Measurements from ENCODE around the gene FCGBP.
"Not testable (repeated sequence)": the region's sequence is repeated elsewhere in the genome, so short reads cannot be mapped to it uniquely, and the experiment has no call there.

The FCGBP gene

DNA sequence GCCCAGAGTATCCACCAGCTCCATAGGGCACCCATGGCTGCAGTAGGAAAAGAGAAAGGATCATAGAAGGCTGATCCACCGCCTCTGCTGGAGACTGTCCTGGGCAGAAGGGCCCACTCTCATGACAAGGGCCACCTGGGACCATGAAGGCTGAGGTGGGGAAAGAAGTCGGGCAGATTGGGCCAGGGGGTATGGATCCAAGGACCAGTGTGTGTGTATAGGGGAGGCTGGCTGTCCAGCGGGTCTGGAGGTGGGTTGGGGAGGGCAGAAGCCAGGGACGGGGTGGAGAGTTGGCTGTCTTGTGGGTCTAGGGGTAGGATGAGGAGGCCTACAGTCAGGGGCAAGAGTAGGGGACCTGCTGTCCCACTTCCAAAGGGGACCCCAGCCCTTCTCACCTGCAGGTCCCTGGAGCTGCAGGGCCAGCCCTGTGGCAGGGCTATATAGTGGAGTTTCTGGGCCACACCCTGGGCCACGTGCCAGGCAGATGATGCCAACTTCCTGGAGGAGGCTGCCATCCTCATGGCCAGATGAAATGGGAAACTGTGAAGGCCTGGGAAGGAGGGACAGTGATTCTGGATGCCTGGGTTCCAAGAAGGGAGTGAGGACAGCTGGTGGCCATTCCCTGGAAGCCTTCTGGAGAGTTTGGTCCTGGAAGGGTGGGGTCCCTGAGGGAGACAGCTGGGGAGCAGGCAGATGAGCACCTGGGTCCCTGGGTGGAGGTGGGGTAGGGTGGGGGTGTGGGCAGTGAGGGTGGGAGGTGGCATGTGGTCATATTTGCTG is at the start of gene FCGBP:
Gene FCGBP, minus strand, starts transcription at position 51 of the 780 bp plus-strand sequence.
- no peak for DNase-seq

DNA sequence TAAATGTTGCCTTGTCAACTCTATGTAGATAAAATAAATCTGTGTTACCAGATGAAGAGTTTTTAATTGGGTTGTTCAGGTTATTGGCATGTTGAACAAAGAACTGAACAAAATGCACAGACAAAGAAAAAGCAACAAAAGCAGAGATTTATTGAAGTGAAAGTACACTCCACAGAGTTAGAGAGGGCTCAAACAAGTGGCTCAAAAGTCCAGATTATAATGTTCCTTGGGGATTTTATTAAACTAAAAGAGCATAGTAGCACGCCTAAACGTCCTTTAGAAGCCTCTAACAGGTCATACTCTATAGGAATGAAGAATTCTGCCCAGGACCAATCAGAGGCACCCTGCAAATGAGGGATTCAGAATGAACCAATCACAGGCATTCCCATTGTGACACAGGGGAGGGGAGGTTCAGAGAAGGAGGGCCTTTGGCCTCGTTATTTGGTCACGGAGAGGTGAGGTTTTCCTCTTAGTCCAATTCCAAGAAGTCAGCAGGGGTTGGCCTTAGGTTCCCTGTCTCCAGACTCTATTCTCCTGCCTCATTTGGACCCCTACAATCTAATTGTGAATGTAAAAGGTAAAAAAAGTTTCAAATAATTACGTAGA is 49.4 kb upstream of the FCGBP start:
- no peak for DNase-seq

DNA sequence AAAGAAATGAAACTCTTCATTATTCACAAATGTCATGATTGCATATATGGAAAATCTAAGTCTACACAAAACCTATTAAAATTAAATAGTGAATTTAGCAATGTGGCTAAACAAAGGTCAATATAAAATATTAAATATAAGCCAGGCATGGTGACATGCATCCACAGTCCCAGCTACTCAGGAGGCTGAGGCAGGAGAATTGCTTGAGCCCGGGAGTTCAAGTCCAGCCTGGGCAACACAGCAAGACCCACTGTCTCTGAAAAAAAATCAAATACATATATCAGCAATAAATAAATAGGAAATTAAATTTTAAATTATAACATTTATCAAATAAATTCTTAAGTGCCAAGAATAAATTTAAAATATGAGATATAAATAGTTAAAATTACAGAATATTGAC is 48.4 kb upstream of the FCGBP start:
- DNase-seq = no peak

DNA sequence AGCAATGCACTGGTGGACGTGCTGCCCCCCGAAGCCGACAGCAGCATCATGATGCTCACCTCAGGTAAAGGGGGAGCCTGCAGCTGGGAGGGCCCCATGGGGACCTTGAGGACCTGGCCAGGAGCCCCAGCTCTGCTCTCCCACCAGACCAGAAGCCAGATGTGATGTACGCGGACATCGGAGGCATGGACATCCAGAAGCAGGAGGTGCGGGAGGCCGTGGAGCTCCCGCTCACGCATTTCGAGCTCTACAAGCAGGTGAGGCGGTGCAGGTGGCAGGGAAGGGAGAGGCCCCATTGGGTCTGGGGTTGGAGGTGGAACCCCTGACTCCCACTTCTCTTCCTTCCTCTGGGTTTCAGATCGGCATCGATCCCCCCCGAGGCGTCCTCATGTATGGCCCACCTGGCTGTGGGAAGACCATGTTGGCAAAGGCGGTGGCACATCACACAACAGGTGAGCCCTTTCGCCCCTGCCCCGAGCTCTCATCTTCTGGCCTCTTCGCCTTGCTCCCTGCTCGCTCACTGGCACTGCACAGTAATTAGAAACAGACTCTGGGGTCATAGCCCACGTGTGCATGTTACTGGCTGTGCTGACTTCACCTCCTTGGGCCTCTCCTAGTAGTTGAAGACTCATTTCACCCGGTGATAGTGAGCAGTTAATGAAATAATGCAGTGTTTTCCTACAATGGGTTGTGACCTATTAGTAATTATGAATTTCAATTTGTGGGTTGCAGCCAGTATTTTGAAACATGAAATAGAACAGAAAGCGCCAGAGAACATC is 40.1 kb upstream of the FCGBP start:
- no peak for DNase-seq

DNA sequence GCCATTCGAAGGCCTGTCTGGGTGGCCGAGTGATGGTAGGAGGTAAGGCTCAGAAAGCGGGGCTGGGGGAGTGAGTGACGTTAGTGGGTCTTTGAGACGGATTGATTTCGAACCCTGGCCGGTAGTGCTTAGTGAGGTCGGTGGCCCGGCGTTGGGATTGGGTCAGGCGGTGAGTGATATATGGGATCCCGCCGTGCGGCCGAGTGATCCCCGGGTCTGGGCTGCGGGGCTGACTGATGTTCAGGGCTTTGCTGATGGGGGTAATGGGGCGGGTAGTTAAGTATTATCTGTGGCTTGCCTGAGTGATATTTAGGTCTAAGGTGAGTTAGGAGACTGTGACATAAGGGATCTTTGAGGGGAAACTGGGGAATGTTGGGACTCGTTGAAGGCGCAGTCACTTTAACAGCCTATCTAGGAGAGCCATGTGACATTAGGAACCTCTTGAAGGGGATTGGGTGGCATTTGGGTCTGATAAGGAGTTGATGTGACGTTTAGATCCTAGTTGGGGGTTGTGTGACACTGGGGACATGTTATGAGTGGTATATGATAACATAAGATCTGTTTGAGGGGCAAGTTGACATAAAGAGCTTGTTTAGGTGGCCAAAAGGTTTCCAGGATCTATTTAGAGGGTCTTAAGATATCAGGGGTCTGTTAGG is 37.1 kb upstream of the FCGBP start:
- no peak for DNase-seq

DNA sequence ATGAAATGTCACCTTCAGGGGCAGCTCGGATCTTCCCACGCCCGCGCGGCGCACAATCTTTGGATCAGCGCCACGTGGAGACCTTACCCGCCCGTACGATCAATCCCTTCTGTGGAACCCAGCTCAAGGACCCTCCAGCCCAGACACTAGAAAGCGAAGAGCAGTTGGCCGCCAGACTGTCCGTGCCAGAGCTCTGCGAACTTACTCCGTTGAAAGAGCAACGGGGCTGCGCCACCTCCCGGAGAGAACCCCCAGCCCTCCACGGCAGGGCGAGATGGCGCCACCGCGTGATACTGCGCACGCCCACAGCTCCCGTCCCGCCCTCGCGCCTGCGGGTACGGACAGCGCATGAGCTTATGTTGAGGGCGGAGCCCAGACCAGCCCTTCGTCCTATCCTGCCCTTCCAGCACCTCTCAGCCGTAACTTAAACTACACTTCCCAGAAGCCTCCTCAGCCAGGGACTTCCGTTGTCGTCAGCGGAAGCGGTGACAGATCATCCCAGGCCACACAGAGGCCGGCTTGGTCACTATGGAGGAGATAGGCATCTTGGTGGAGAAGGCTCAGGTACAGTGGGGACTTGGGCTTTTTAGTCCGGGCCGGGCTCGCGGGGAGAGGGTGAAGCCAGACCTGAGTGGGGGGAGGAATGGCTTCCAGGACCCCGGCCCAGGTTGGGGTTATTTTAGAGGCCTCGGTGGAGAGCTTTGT is 36.4 kb upstream of the FCGBP start, which contains the start of gene PSMC4:
Gene PSMC4, plus strand, starts transcription at position 491 of the 705 bp plus-strand sequence. Its CDS starts 38 bp downstream, at position 529.
- DNase-seq = peak; percentile 100

DNA sequence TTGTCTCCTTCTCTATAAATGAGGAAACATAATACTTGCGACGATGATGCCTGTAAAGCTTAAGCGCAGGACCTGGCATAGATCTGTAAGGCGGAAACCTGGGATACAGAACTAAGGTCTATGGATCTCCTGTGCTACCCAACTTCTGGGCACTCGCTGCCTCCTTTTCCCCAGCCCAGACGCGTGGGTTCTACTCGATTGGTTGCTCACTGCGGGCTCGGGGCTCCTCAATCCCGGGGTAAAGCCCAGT is 35.9 kb upstream of the FCGBP start:
- DNase-seq = no peak

DNA sequence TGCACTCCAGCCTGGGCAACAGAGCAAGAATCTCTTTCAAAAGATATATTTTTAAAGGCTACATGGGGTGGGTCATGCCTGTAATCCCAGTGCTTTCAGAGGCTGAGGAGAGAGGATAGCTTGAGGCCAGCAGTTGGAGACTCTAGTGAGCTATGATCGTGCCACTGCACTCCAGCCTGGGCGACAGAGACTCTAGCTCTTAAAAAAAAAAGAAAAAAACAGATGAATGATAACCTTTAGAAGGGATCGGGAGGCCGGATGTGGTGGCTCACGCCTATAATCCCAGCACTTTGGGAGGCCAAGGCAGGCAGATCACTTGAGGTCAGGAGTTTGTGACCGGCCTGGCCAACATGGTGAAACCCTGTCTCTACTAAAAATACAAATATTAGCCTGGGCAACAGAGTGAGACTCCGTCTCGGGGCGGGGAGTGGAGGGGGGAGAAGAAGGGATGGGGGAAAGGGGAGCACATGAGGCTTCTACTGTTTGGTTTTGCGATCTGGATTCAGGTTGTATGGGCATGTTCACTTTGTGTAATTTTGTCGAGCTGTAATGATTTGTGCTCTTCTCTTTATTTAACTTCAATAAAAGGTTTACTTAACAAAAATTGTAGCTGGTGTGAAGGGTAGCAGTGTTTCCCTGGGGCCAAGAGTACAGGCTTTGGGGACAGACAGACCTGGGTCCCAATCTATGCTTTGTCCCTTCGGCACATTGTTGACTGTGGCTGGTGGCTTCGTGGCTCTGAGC is 35.4 kb upstream of the FCGBP start:
- DNase-seq = peak; percentile 86

DNA sequence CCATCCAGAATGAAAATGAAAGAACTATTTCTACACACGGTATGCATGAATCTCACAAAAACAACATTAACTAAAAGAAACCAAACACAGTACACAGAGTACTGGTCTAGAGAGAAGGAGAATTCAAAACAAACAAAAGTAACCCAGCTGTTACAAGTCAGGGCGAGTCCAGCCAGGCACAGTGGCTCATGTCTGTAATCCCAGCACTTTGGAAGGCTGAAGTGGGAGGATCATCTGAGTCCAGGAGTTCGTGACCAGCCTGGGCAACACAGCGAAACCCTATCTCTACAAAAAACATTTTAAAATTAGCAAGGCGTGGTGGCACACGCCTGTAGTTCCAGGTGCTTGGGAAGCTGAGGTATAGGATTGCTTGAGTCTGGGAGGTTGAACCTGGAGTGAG is 34.8 kb upstream of the FCGBP start:
- no peak for DNase-seq

DNA sequence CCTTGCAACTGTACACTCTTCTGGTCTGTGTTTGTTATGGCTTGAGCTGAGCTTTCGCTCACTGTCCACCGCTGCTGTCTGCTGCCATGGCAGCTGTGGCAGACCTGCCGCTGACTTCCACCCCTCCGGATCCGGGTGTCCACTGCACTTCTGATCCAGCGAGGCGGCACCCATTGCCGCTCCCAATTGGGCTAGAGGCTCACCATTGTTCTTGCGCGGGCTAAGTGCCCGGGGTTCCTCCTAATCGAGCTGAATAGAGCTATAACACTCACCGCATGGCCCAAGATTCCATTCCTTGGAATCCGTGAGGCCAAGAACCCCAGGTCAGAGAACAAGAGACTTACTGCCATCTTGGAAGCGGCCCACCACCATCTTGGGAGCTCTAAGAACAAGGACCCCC is 34.4 kb upstream of the FCGBP start:
- no peak for DNase-seq

DNA sequence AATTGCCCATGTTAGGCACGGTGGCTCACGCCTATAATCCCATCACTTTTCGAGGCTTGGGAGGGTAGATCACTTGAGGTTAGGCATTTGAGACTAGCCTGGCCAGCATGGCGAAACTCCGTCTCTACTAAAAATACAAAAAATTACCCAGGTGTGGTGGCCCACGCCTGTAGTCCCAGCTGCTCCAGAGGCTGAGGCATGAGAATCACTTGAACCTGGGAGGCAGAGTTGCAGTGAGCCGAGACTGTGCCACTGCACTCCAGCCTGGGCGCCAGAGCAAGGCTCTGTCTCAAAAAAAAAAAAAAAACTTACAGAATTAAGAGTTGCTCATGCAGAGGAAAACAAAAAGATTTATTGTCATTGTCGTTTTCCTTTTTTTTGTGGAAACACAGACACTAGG is 33.1 kb upstream of the FCGBP start:
- DNase-seq = no peak

DNA sequence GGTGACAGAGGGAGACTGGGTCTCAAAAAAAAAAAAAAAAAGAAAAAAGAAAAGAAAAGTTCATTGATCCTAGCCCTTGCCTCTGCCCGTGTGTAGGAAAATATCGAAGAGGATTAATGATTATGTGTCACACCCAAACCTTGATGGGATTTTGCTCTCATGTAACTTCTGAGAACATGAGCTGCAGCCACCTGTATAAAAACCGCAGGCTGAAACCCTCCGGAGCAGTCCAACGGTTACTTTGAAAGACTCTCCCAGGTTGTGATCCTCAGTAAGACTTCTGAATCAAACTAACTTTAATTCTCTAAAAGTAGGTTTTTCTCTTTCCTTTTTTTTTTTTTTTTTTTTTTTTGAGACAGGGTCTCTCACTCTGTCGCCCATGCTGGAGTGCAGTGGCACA is 32.2 kb upstream of the FCGBP start:
- no peak for DNase-seq

DNA sequence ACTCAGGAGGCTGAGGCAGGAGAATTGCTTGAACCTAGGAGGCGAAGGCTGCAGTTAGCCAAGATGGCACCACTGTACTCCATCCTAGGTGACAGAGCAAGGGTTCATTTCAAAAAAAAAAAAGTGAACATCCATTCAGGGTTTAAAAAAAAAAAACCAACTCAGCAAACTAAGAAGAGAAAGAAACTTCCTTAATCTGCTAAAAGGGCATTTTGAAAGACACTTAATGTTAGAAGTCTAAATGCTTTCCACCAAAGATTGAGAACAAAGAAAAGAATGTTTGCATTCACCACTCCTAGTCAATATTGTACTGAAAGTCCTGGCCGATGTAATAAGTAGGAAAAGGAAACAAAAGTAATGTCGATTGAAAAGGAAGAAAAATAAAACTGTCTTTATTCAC is 29.5 kb upstream of the FCGBP start:
- DNase-seq = no peak

DNA sequence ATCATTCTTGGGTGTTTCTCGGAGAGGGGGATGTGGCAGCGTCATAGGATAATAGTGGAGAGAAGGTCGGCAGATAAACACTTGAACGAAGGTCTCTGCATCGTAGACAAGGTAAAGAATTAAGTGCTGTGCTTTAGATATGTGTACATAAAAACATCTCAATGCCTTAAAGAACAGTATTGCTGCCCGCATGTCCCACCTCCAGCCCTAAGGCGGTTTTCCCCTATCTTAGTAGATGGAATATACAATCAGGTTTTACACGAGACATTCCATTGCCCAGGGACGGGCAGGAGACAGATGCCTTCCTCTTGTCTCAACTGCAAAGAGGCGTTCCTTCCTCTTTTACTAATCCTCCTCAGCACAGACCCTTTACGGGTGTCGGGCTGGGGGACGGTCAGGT is 25.0 kb upstream of the FCGBP start:
- not testable (repeated sequence) for DNase-seq

DNA sequence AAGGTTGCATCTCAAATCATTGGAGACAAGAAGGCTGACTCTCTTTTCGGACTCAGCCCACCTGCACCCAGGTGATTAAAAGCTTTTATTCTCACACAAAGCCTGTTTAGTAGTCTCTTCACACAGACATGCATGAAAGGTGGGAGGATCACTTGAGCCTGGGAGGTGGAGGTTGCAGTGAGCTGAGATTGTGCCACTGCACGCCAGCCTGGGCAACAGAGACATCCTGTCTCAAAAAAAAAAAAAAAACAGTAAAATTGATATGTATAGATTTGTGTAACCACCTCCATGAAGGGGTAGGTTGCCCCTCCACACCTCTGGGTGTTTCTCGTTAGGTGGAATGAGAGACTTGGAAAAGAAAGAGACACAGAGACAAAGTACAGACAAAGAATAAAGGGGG is 24.5 kb upstream of the FCGBP start:
- DNase-seq = not testable (repeated sequence)

DNA sequence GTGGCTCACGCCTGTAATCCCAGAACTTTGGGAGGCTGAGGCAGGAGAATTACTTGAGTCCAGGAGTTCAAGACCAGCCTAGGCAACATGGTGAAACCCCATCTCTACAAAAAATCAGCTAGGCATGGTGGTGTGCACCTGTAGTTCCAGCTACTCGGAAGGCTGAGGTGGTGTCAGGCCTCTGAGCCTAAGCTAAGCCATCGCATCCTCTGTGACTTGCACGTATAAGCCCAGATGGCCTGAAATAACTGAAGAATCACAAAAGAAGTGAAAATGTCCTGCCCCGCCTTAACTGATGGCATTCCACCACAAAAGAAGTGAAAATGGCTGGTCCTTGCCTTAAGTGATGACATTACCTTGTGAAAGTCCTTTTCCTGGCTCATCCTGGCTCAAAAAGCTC is 23.5 kb upstream of the FCGBP start:
- DNase-seq = not testable (repeated sequence)

DNA sequence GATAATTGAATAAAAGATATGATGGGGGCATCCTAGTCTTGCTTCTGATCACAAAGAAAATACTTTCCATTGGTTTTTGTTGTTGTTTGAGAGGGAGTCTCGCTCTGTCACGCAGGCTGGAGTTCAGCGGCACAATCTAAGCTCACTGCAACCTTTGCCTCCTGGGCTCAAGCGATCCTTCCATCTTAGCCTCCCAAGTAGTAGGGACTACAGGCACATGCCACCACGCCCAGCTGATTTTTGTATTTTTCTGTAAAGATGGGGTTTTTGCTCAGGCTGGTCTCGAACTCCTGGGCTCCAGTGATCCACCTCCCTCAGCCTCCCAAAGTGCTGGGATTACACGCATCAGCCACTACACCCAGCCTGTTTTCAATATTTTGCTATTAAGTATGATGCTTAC is 19.5 kb upstream of the FCGBP start:
- DNase-seq = no peak

DNA sequence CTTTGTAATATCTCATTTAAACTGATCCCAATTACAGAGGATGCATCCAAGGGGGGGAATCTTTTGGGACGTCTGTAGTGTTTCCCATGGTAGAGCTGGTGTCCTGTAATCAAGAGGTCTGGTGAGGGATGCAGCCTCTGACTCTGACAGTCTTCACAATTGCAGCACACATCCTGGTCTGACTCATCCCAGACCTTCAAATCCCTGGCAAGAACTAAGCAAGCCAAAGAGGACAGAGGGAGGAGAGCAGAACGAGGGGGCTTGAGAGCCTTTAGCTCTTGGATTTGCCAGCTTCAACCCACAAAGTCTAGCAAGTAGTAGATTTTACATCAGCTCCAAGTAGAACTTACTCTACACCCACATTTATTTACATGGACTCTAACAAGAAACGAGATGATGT is 17.3 kb upstream of the FCGBP start:
- DNase-seq = no peak

DNA sequence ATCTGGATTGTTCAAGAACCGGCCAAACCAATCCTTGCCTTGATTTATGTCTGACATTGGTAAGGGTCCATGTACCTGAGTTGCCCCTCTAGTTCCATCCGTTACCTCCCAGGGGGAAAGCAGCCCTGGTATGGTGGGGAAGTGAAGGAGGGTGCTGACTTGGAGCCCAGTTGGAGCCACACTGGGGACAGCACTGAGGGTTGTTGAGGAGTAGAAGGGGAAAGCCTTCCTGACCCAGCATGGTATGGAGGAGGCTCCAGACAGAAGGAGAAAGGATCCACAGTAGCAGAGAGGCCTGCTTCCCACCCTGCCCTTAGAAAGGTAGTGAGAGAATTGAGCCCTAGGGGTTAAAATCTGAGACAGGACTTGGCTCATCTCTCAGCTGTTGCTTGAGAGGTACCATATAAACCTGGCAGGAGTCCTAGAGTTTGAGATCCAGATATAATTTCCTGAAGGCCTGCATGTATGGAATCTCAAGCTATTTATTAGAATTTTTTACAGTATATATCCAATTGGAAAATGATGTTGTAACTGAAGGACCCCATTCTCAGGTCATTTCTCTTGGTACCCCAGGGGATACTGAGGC is 16.7 kb upstream of the FCGBP start:
- no peak for DNase-seq

DNA sequence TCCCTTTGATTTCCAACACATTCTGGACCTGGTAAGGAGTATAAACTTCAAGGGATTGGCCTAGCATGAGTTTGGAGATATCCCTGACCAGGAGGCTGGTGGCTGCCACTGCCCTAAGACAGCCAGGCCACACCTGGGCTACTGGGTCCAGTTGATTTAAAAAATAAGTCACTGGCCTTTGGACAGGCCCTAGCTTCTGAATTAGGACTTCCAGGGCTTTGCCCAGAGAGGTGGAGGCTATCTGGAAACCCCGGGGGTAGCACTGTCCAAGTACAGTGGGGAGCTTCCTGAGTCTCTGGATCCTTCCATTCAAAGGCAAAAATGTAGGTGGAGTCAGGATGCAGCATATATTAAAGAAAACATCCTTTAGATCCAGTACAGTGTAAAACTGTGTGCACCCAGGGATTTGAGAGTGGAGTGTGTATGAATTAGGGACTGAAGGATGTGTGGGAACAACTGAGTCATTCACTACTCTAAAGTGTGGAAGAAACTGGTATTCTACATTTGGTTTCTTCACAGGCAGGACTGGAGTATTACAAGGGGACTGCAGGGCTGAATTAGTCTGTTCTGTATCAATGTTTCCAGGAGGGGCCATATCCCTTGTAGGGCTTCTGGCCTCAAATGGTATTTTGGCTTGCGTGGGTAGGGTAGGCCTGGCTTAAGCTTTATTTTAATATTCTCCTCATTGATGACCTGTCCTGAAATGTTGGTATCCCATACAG is 14.8 kb upstream of the FCGBP start:
- DNase-seq = no peak

DNA sequence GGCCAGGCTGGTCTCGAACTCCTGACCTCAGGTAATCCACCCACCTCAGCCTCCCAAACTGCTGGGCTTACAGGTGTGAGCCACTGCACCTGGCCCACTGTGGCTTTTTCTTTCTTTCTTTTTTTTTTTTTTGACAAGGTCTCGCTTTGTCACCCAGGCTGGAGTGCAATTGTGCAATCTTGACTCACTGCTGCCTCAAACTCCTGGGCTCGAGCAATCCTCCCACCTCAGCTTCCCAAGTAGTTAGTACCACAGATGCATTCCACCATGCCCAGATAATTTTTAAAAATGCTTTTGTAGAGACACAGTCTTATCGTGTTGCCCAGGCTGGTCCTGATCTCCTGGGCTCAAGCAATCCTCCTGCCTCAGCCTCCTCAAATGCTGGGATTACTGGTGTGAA is 12.1 kb upstream of the FCGBP start:
- DNase-seq = no peak

All from NCI-H2227 treated with DMSO at 0.1 percent for 48 hours (cell line).